SK-N-MC (cell line): ENCODE results near the gene VPS52.

Experiments
- EZH2 ChIP-seq: fragments of 200-600 bp; sonication (generic); IDR thresholded peaks from one replicate; pipeline ENCODE4 v1.6.1; 2017; ENCODE audit warnings: antibody characterized with exemption
- FOXP2 ChIP-seq: optimal IDR thresholded peaks from 2 replicates; pipeline ENCODE3; 2011; ENCODE audit warnings: mild to moderate bottlenecking, moderate library complexity; ENCODE audit not compliant: insufficient read depth; ENCODE audit errors: extremely low read length, control extremely low read depth
- POLR2AphosphoS5 ChIP-seq: IDR thresholded peaks from 2 replicates; pipeline ENCODE4 v1.6.1; 2012; ENCODE audit warnings: mild to moderate bottlenecking, low read depth, low read length, borderline replicate concordance

- no peak for TF ChIP-seq POLR2AphosphoS5
- TF ChIP-seq EZH2, result no peak
- no peak for TF ChIP-seq FOXP2
Measured at GRCh38 chr6:33280539-33280938, 8.9 kb upstream of the VPS52 start.
